K562 (cell line): ENCODE results near the gene COBLL1. TPM values are rescaled to one million over a fixed set of nuclear protein-coding genes. Genes with fewer than 3 reads are reported as not detected.

Experiments used
- ATAC-seq: fragments of 200-7000 bp; cut with Tn5 transposase; 3 replicates; pipeline ENCODE4 v1.9.1; 2020; ENCODE audit warnings: moderate library complexity
- BruUV-seq: library from RNA; stranded (reverse); fragments of 400-500 nt; replicated peaks from 2 replicates; lab custom pipeline; 2021; lab: Mats Ljungman, UMichigan
- CTCF ChIA-PET: fragments of 300-600 bp; formaldehyde crosslinking; extraction: SDS; loops from one replicate; lab custom pipeline; 2021; ENCODE audit warnings: low intra/inter-chr PET ratio; lab: Yijun Ruan, JAX
- POLR2A ChIA-PET: fragments of 300-600, 350-650 bp; sonication (Branson Sonifier 250); formaldehyde crosslinking; extraction: SDS; loops from one replicate; lab custom pipeline; 2021; ENCODE audit warnings: antibody characterized with exemption, inconsistent platforms; lab: Yijun Ruan, JAX
- DNase-seq, 4 experiments: peaks; one replicate each; pipeline versions ENCODE4 v3.0.0 to v3.0.0-alpha.2; 2011 to 2018; ENCODE audit warnings: low spot score in 3 of 4, mixed read lengths in 3 of 4; ENCODE audit errors: extremely low read depth in 1 of 4
- FAIRE-seq: peaks from 2 replicates; lab custom pipeline; 2011; peaks lifted over from hg19 to GRCh38; lab: Jason Lieb, UNC
- H2AFZ ChIP-seq: 2 replicates; pipeline ENCODE4 v1.6.0; 2011; ENCODE audit warnings: low read depth, low read length, control low read depth, inconsistent platforms
- H3K27ac ChIP-seq: fragments of 200-600 bp; 3 replicates; pipeline ENCODE4 v1.8.0; 2011; ENCODE audit warnings: low read depth, mild to moderate bottlenecking, control low read depth, inconsistent platforms, low read length, moderate library complexity, mixed read lengths; ENCODE audit errors: extremely low read depth
- H3K27me3 ChIP-seq, 2 experiments: fragments of 300-600 bp in 1 of 2; 2 replicates in 1 of 2; 3 replicates in 1 of 2; pipeline versions ENCODE4 v1.6.0 to v1.8.0; 2011; ENCODE audit warnings: inconsistent platforms in 2 of 2, low read length in 2 of 2, mild to moderate bottlenecking in 1 of 2, mixed read lengths in 1 of 2, moderate library complexity in 1 of 2; ENCODE audit not compliant: control insufficient read depth in 2 of 2, insufficient read depth in 2 of 2
- H3K36me3 ChIP-seq: fragments of 300-600 bp; 3 replicates; pipeline ENCODE4 v1.8.0; 2011; ENCODE audit warnings: mild to moderate bottlenecking, low read length, inconsistent platforms; ENCODE audit not compliant: control insufficient read depth, insufficient read depth
- H3K4me1 ChIP-seq, 2 experiments: fragments of 200-600 bp in 1 of 2; replicated peaks in 1 of 2; 2 replicates in 1 of 2; 3 replicates in 1 of 2; pipeline versions ENCODE4 v1.5.1 to v1.8.0; 2011; ENCODE audit warnings: inconsistent platforms in 2 of 2, low read length in 2 of 2, mild to moderate bottlenecking in 1 of 2, mixed read lengths in 1 of 2, moderate library complexity in 1 of 2; ENCODE audit not compliant: control insufficient read depth in 2 of 2, insufficient read depth in 2 of 2
- H3K4me2 ChIP-seq: 2 replicates; pipeline ENCODE4 v1.6.1; 2011; ENCODE audit warnings: low read length, control low read depth, inconsistent platforms, mixed read lengths; ENCODE audit not compliant: insufficient read depth
- H3K4me3 ChIP-seq: fragments of 200-600 bp; sonication (generic), shearing (Covaris generic); 2 replicates; pipeline ENCODE4 v1.5.1; 2016; ENCODE audit warnings: control low read depth, inconsistent platforms
- H3K79me2 ChIP-seq: fragments of 200-600 bp; 3 replicates; pipeline ENCODE4 v1.8.0; 2011; ENCODE audit warnings: low read length, inconsistent platforms; ENCODE audit not compliant: control insufficient read depth, insufficient read depth
- H3K9ac ChIP-seq, 2 experiments: 2 replicates each; pipeline versions ENCODE4 v1.6.0 to v1.6.1; 2011; ENCODE audit warnings: low read depth in 2 of 2, low read length in 2 of 2, control low read depth in 1 of 2, inconsistent platforms in 1 of 2, mild to moderate bottlenecking in 1 of 2, mixed read lengths in 1 of 2; ENCODE audit not compliant: insufficient read depth in 1 of 2
- H3K9me1 ChIP-seq: one replicate; pipeline ENCODE4 v1.6.0; 2011; ENCODE audit warnings: inconsistent platforms, mild to moderate bottlenecking, low read length, moderate library complexity; ENCODE audit not compliant: control insufficient read depth, insufficient read depth
- H3K9me3 ChIP-seq: replicated peaks from 2 replicates; pipeline ENCODE4 v1.5.1; 2011; ENCODE audit warnings: low read depth, low read length, inconsistent platforms; ENCODE audit not compliant: control insufficient read depth, insufficient read depth
- H4K20me1 ChIP-seq: replicated peaks from 2 replicates; pipeline ENCODE4 v1.6.1; 2011; ENCODE audit warnings: low read length, inconsistent platforms, mixed read lengths; ENCODE audit not compliant: control insufficient read depth, insufficient read depth
- CAMTA2 ChIP-seq: fragments of 250-450 bp; sonication (Bioruptor Pico); conservative IDR thresholded peaks from 2 replicates; pipeline ENCODE4 v1.5.1; 2022
- DDX20 ChIP-seq: fragments of 450-650 bp; IDR thresholded peaks from 2 replicates; pipeline ENCODE4 v1.6.1; 2016; ENCODE audit warnings: missing genetic modification characterization, low read depth, mild to moderate bottlenecking, missing compliant biosample characterization, moderate library complexity
- FOXA1 ChIP-seq: fragments of 450-650 bp; IDR thresholded peaks from 2 replicates; pipeline ENCODE4 v1.6.1; 2016; ENCODE audit warnings: mild to moderate bottlenecking, borderline replicate concordance
- MYC ChIP-seq, 2 experiments: fragments of 250-450 bp in 1 of 2; sonication (Bioruptor Pico) in 1 of 2; IDR thresholded peaks; 2 replicates each; pipeline versions ENCODE4 v1.5.1 to v1.6.1; 2012 to 2021; ENCODE audit warnings: low read depth in 2 of 2, borderline replicate concordance in 1 of 2, improper control_type of control experiment in 1 of 2, low read length in 1 of 2, mild to moderate bottlenecking in 1 of 2, moderate library complexity in 1 of 2
- NR0B1 ChIP-seq: fragments of 450-650 bp; IDR thresholded peaks from one replicate; pipeline ENCODE4 v1.6.1; 2018; ENCODE audit warnings: mild to moderate bottlenecking, moderate library complexity; ENCODE audit not compliant: partially characterized antibody
- POLR2B ChIP-seq: fragments of 450-650 bp; IDR thresholded peaks from 2 replicates; pipeline ENCODE4 v1.6.1; 2018; ENCODE audit warnings: low read depth; ENCODE audit not compliant: partially characterized antibody
- POLR2G ChIP-seq: fragments of 200-400 bp; formaldehyde crosslinking; IDR thresholded peaks from 2 replicates; pipeline ENCODE4 v1.6.1; 2017; ENCODE audit warnings: low read depth, mild to moderate bottlenecking, antibody characterized with exemption, low read length, moderate library complexity
- RBFOX2 ChIP-seq: fragments of 200-400 bp; formaldehyde crosslinking; IDR thresholded peaks from 2 replicates; pipeline ENCODE4 v1.6.1; 2017; ENCODE audit warnings: low read depth, mild to moderate bottlenecking, low read length, moderate library complexity
- TCF15 ChIP-seq: fragments of 250-450 bp; sonication (Bioruptor Pico); IDR thresholded peaks from 2 replicates; pipeline ENCODE4 v1.8.0; 2022; ENCODE audit warnings: moderate library complexity, mild to moderate bottlenecking, inconsistent platforms
- WGBS: fragments of 100-300 bp; shearing (Covaris generic); methylation state at CpG from one replicate; pipeline ENCODE4 v1.1.6; 2016; ENCODE audit warnings: low coverage, mixed read lengths; ENCODE audit not compliant: insufficient coverage; ENCODE audit errors: missing lambda C conversion rate; 5-methylcytosine and 5-hydroxymethylcytosine counted together
- in situ Hi-C: fragments of 300-500 bp; cut with MboI; formaldehyde crosslinking; loops from 4 replicates; pipeline ENCODE4 v1.15.0; 2018; ENCODE audit warnings: inconsistent platforms, mixed read lengths
- intact Hi-C: fragments of 100-400 bp; cut with micrococcal nuclease; formaldehyde crosslinking; loops from 2 replicates; pipeline ENCODE4 v1.14.2; 2022
- polyA plus RNA-seq, 8 experiments: library from polyadenylated mRNA; depleted of rRNA in 4 of 8; stranded (reverse) in 5 of 8; unstranded in 3 of 8; fragments of >200 nt; fragmentation: Nextera tagmentation in 2 of 8; fragmentation: Illumina TruSeq in 1 of 8; extraction: Ambion mirVana in 2 of 8; extraction: Trizol in 1 of 8; gene quantifications; 2 replicates each; pipeline versions ENCODE4 v1.2.1 to v1.2.3, GENCODE V29; 2011 to 2014; ENCODE audit warnings: inconsistent platforms in 1 of 8, missing spikeins in 1 of 8
- total RNA-seq, 7 experiments: library from RNA; depleted of rRNA in 6 of 7; stranded (reverse); fragments of >200 nt in 6 of 7; fragmentation: Illumina TruSeq in 2 of 7; extraction: Trizol in 2 of 7; gene quantifications; 2 replicates each; pipeline versions ENCODE4 v1.2.1 to v1.2.3, GENCODE V29; 2011 to 2021; ENCODE audit warnings: low replicate concordance in 1 of 7
- TF ChIP-seq, protein P1 (sequence below): fragments of 150-350 bp; IDR thresholded peaks from 2 replicates; pipeline ENCODE4 v1.6.1; 2014; ENCODE audit warnings: low read depth, mild to moderate bottlenecking, low read length, borderline replicate concordance

The COBLL1 gene
- total and polyA plus RNA-seq, 9 of the 15 experiments (the other 6 are each of a cell fraction or from before 2014, with no cell fraction given) = 0.07 to 1.6 (median 0.71) TPM

DNA sequence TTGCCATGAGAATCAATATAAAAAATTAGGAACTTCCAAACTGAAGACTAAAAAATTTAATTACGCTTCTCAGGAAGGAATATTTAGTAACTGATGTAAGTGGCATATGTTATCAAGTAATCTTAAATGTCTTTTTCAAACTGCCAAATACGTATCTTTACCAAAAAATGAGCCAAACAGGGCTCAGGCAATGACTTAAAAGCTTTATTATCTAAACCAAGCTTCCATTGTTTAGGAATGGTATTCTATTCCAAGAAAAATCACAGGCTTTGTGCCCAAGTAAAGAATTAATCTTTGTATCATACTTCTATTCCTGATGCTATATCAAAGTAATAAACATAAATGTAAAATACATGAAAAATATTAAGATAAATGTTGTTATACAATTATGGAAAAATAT, 148.7 kb downstream of the COBLL1 start:
- no peaks in the 10 kb centered on the region for H3K79me2 ChIP-seq
- no peak overlapping the region for H2AFZ ChIP-seq
- H4K20me1 ChIP-seq = no peaks in the 10 kb centered on the region
- WGBS = 4% methylated on average over 2 of the region's 2 CpGs
- H3K9ac ChIP-seq = no peak overlapping the region
- no TSS peak for BruUV-seq
- intact Hi-C loops = no loop called here
- H3K4me2 ChIP-seq = no peak overlapping the region
- POLR2A ChIA-PET = no interaction called here
- ATAC-seq = no peak
- no peaks in the 10 kb centered on the region for H3K9me1 ChIP-seq
- no peaks in the 10 kb centered on the region for H3K27me3 ChIP-seq
- no peak overlapping the region for H3K4me3 ChIP-seq
- DNase-seq = no peak
- in situ Hi-C loops = no loop called here
- CTCF ChIA-PET = no interaction called here
- no peaks in the 10 kb centered on the region for H3K36me3 ChIP-seq
- TF ChIP-seq POLR2B (no peak), DDX20 (no peak), TCF15 (CRISPR knock-in tag) (no peak)
- TF ChIP-seq, all 486 proteins: peak for 0
- no peak for FAIRE-seq
- Histone ChIP-seq H3K9me3 (no peaks in the 10 kb centered on the region), H3K27ac (no peak overlapping the region), H3K4me1 (no peaks in the 10 kb centered on the region)

DNA sequence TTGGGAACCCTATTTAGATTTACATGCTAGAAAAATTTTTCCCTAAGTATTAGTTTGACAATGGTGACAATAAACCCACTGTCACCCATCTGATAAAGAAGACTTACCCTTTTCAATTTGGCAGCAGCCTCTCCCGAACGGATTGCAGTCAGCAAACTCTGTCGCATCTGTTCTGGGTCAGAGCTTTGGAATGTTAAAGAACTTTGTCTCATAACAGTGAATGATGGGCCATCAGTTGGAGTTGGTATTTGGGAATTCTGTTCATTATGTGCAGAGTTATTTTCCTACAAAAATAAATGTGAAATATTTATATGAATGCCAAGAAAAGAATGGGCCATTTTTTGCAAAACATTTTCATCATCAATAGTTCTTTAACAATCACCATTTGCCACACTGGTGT, 149.5 kb downstream of the COBLL1 start:
- no peaks in the 10 kb centered on the region for H3K9me3 ChIP-seq
- DNase-seq = no peak
- no peaks in the 10 kb centered on the region for H3K4me1 ChIP-seq
- no peaks in the 10 kb centered on the region for H4K20me1 ChIP-seq
- H3K4me3 ChIP-seq = no peak overlapping the region
- H3K79me2 ChIP-seq = no peaks in the 10 kb centered on the region
- FAIRE-seq = no peak
- no peak overlapping the region for H3K9ac ChIP-seq
- BruUV-seq = no TSS peak
- no peak overlapping the region for H3K27ac ChIP-seq
- no peaks in the 10 kb centered on the region for H3K36me3 ChIP-seq
- TF ChIP-seq CAMTA2 (CRISPR knock-in tag) = no peak
- TF ChIP-seq RBFOX2 = no peak
- TF ChIP-seq, protein P1, sequence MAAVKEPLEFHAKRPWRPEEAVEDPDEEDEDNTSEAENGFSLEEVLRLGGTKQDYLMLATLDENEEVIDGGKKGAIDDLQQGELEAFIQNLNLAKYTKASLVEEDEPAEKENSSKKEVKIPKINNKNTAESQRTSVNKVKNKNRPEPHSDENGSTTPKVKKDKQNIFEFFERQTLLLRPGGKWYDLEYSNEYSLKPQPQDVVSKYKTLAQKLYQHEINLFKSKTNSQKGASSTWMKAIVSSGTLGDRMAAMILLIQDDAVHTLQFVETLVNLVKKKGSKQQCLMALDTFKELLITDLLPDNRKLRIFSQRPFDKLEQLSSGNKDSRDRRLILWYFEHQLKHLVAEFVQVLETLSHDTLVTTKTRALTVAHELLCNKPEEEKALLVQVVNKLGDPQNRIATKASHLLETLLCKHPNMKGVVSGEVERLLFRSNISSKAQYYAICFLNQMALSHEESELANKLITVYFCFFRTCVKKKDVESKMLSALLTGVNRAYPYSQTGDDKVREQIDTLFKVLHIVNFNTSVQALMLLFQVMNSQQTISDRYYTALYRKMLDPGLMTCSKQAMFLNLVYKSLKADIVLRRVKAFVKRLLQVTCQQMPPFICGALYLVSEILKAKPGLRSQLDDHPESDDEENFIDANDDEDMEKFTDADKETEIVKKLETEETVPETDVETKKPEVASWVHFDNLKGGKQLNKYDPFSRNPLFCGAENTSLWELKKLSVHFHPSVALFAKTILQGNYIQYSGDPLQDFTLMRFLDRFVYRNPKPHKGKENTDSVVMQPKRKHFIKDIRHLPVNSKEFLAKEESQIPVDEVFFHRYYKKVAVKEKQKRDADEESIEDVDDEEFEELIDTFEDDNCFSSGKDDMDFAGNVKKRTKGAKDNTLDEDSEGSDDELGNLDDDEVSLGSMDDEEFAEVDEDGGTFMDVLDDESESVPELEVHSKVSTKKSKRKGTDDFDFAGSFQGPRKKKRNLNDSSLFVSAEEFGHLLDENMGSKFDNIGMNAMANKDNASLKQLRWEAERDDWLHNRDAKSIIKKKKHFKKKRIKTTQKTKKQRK = no peak
- TF ChIP-seq NR0B1 = no peak
- TF ChIP-seq FOXA1 = no peak
- no peak for TF ChIP-seq MYC (IDR thresholded peaks at IDR 0.05; ENCODE audit: low read depth, low read length)
- no peak for TF ChIP-seq MYC (CRISPR knock-in tag; IDR thresholded peaks at IDR 0.05; ENCODE audit: borderline replicate concordance, low read depth)
- no peak for TF ChIP-seq POLR2G
- no peaks in the 10 kb centered on the region for H3K27me3 ChIP-seq
- in situ Hi-C loops = no loop called here
- no peaks in the 10 kb centered on the region for H3K9me1 ChIP-seq
- H2AFZ ChIP-seq = no peak overlapping the region
- POLR2A ChIA-PET = no interaction called here
- intact Hi-C loops = no loop called here
- 0% methylated on average over 3 of the region's 3 CpGs for WGBS
- CTCF ChIA-PET = no interaction called here
- H3K4me2 ChIP-seq = no peak overlapping the region
- no peak for ATAC-seq
